ENCODE data around the gene TP63. TPM values are rescaled to one million over a fixed set of nuclear protein-coding genes. Genes with fewer than 3 reads are reported as not detected.
"Not testable (repeated sequence)": the region's sequence is repeated elsewhere in the genome, so short reads cannot be mapped to it uniquely, and the experiment has no call there.

TP63 gene
- total RNA-seq, 1 experiment from 2014 or later = 4.9 TPM

- no peaks in the 10 kb centered on the region for H3K27me3 ChIP-seq (replicated peaks; ENCODE audit: insufficient read depth, low read depth, low read length, poor library complexity)
- BruUV-seq (replicated peaks) = no TSS peak
- POLR2A ChIA-PET (ENCODE audit: low non-redundant PET) = no interaction called here
- no peaks in the 10 kb centered on the region for H3K4me1 ChIP-seq (ENCODE audit: insufficient read depth, low read length, poor library complexity, severe bottlenecking)
- H3K9me3 ChIP-seq (ENCODE audit: low read depth, low read length, poor library complexity, severe bottlenecking) = peaks cover 5% of the 10 kb centered on the region
- no peak overlapping the region for H3K27ac ChIP-seq (ENCODE audit: low read depth, low read length, poor library complexity, severe bottlenecking)
- H3K4me3 ChIP-seq (ENCODE audit: low read depth, low read length, poor library complexity, severe bottlenecking) = no peak overlapping the region
- TF ChIP-seq EZH2 (IDR thresholded peaks at IDR 0.05; ENCODE audit: borderline replicate concordance, low read depth, low read length, poor library complexity, severe bottlenecking) (no peak), CTCF (conservative IDR thresholded peaks at IDR 0.05; ENCODE audit: low read depth, low read length) (no peak)
- intact Hi-C loops (cut with micrococcal nuclease; ENCODE audit: unreplicated experiment) = no loop called here
- CTCF ChIA-PET = no interaction called here
- DNase-seq (ENCODE audit: low spot score) = no peak
- no peaks in the 10 kb centered on the region for H3K36me3 ChIP-seq (ENCODE audit: insufficient read depth, low read length, poor library complexity, severe bottlenecking)
Observed at GRCh38 chr3:189606774-189607173, 24.4 kb upstream of the TP63 start.

GRCh38 chr3:189612641-189613040 is 18.5 kb upstream of the TP63 start:
- BruUV-seq (replicated peaks); H3K9me3 ChIP-seq (ENCODE audit: low read depth, low read length, poor library complexity, severe bottlenecking); POLR2A ChIA-PET (ENCODE audit: low non-redundant PET); intact Hi-C loops (cut with micrococcal nuclease; ENCODE audit: unreplicated experiment); CTCF ChIA-PET; H3K27ac ChIP-seq (ENCODE audit: low read depth, low read length, poor library complexity, severe bottlenecking); H3K4me1 ChIP-seq (ENCODE audit: insufficient read depth, low read length, poor library complexity, severe bottlenecking); DNase-seq (ENCODE audit: low spot score); H3K36me3 ChIP-seq (ENCODE audit: insufficient read depth, low read length, poor library complexity, severe bottlenecking); H3K4me3 ChIP-seq (ENCODE audit: low read depth, low read length, poor library complexity, severe bottlenecking); H3K27me3 ChIP-seq (replicated peaks; ENCODE audit: insufficient read depth, low read depth, low read length, poor library complexity): not testable (repeated sequence)

- Histone ChIP-seq H3K9me3 (ENCODE audit: low read depth, low read length, poor library complexity, severe bottlenecking) (peaks cover 5% of the 10 kb centered on the region), H3K4me3 (ENCODE audit: low read depth, low read length, poor library complexity, severe bottlenecking) (no peak overlapping the region), H3K27ac (ENCODE audit: low read depth, low read length, poor library complexity, severe bottlenecking) (no peak overlapping the region), H3K4me1 (ENCODE audit: insufficient read depth, low read length, poor library complexity, severe bottlenecking) (no peaks in the 10 kb centered on the region), H3K27me3 (replicated peaks; ENCODE audit: insufficient read depth, low read depth, low read length, poor library complexity) (no peaks in the 10 kb centered on the region), H3K36me3 (ENCODE audit: insufficient read depth, low read length, poor library complexity, severe bottlenecking) (no peaks in the 10 kb centered on the region)
- no peak for TF ChIP-seq EZH2 (IDR thresholded peaks at IDR 0.05; ENCODE audit: borderline replicate concordance, low read depth, low read length, poor library complexity, severe bottlenecking)
- no peak for TF ChIP-seq CTCF (conservative IDR thresholded peaks at IDR 0.05; ENCODE audit: low read depth, low read length)
- intact Hi-C loops (cut with micrococcal nuclease; ENCODE audit: unreplicated experiment) = no loop called here
- no TSS peak for BruUV-seq (replicated peaks)
- ChIA-PET POLR2A (ENCODE audit: low non-redundant PET) (interaction anchor here (0.6 kb wide), 1 partner anchor 15 kb away, joined by 3 read pairs; no protein-coding TSS in a partner anchor), CTCF (no interaction called here)
- DNase-seq (ENCODE audit: low spot score) = no peak
Observed at GRCh38 chr3:189613122-189613521, 18.1 kb upstream of the TP63 start.

GRCh38 chr3:189621948-189622603 is 9.1 kb upstream of the TP63 start:
- TF ChIP-seq CTCF (conservative IDR thresholded peaks at IDR 0.05; ENCODE audit: low read depth, low read length) (no peak), EZH2 (IDR thresholded peaks at IDR 0.05; ENCODE audit: borderline replicate concordance, low read depth, low read length, poor library complexity, severe bottlenecking) (no peak)
- no peak overlapping the region for H3K4me3 ChIP-seq (ENCODE audit: low read depth, low read length, poor library complexity, severe bottlenecking)
- BruUV-seq (replicated peaks) = no TSS peak
- POLR2A ChIA-PET (ENCODE audit: low non-redundant PET) = no interaction called here
- no peaks in the 10 kb centered on the region for H3K27me3 ChIP-seq (replicated peaks; ENCODE audit: insufficient read depth, low read depth, low read length, poor library complexity)
- H3K4me1 ChIP-seq (ENCODE audit: insufficient read depth, low read length, poor library complexity, severe bottlenecking) = no peaks in the 10 kb centered on the region
- intact Hi-C loops (cut with micrococcal nuclease; ENCODE audit: unreplicated experiment) = no loop called here
- H3K9me3 ChIP-seq (ENCODE audit: low read depth, low read length, poor library complexity, severe bottlenecking) = no peaks in the 10 kb centered on the region
- H3K27ac ChIP-seq (ENCODE audit: low read depth, low read length, poor library complexity, severe bottlenecking) = no peak overlapping the region
- H3K36me3 ChIP-seq (ENCODE audit: insufficient read depth, low read length, poor library complexity, severe bottlenecking) = no peaks in the 10 kb centered on the region
- CTCF ChIA-PET = no interaction called here
- no peak for DNase-seq (ENCODE audit: low spot score)
